ACC112 (cell line): ENCODE measurements around the gene KLHDC7B.
A peak's percentile ranks its signal among the peaks of the same experiment; 100 is the strongest.

Experiments
- H2AFZ ChIP-seq: fragments of 200-600 bp; sonication (generic); one replicate; pipeline ENCODE4 v1.6.0; 2017; ENCODE audit warnings: antibody characterized with exemption, low read length; ENCODE audit not compliant: unreplicated experiment
- H3K27ac ChIP-seq: fragments of 200-600 bp; sonication (generic); 2 replicates; pipeline ENCODE4 v1.5.1; 2014; ENCODE audit warnings: low read depth, mild to moderate bottlenecking, antibody characterized with exemption, low read length, moderate library complexity
- H3K27me3 ChIP-seq: fragments of 200-600 bp; sonication (generic); 2 replicates; pipeline ENCODE4 v1.6.1; 2014; ENCODE audit warnings: mild to moderate bottlenecking, antibody characterized with exemption, low read length, moderate library complexity, mixed read lengths; ENCODE audit not compliant: insufficient read depth
- H3K36me3 ChIP-seq: fragments of 200-600 bp; sonication (generic); 2 replicates; pipeline ENCODE4 v1.6.1; 2016; ENCODE audit warnings: mild to moderate bottlenecking, antibody characterized with exemption, low read length, moderate library complexity, mixed read lengths; ENCODE audit not compliant: insufficient read depth
- H3K4me1 ChIP-seq: fragments of 200-600 bp; sonication (generic); one replicate; pipeline ENCODE4 v1.6.1; 2016; ENCODE audit warnings: low read length, mixed read lengths; ENCODE audit not compliant: insufficient read depth, unreplicated experiment, control insufficient read depth
- H3K4me3 ChIP-seq: fragments of 200-600 bp; sonication (generic); 2 replicates; pipeline ENCODE4 v1.5.1; 2014; ENCODE audit warnings: mild to moderate bottlenecking, low read depth, low read length
- H3K79me2 ChIP-seq: fragments of 200-600 bp; sonication (generic); one replicate; pipeline ENCODE4 v1.6.0; 2016; ENCODE audit warnings: low read length; ENCODE audit not compliant: control insufficient read depth, unreplicated experiment, insufficient read depth

The KLHDC7B gene

GRCh38 chr22:50545522-50546325 lies at the start of gene KLHDC7B:
KLHDC7B (plus strand) TSS chr22:50545899; CDS start chr22:50546244, 345 bp downstream.
- H3K27me3 ChIP-seq, result no peaks in the 10 kb centered on the region
- H3K27ac ChIP-seq, result peak within 1 kb of the TSS; percentile 12; the same call in 1 of the 2 replicates
- no peak within 1 kb of the TSS for H2AFZ ChIP-seq
- H3K4me1 ChIP-seq, result peaks cover 28% of the 10 kb centered on the region
- H3K4me3 ChIP-seq, result no peak within 1 kb of the TSS
- no peaks in the 10 kb centered on the region for H3K36me3 ChIP-seq
- no peaks in the 10 kb centered on the region for H3K79me2 ChIP-seq

GRCh38 chr22:50497093-50497492 lies 48.6 kb upstream of the KLHDC7B start:
- Histone ChIP-seq H3K27me3 (no peaks in the 10 kb centered on the region), H3K4me3 (no peak overlapping the region), H3K36me3 (no peaks in the 10 kb centered on the region), H3K27ac (no peak overlapping the region), H2AFZ (no peak overlapping the region), H3K79me2 (no peaks in the 10 kb centered on the region), H3K4me1 (no peaks in the 10 kb centered on the region)

- Histone ChIP-seq H3K36me3 (no peaks in the 10 kb centered on the region), H3K27me3 (no peaks in the 10 kb centered on the region), H2AFZ (no peak overlapping the region), H3K4me3 (no peak overlapping the region), H3K27ac (no peak overlapping the region), H3K4me1 (no peaks in the 10 kb centered on the region), H3K79me2 (no peaks in the 10 kb centered on the region)
Measured at GRCh38 chr22:50498322-50498890, 47.3 kb upstream of the KLHDC7B start.

- Histone ChIP-seq H3K36me3 (no peaks in the 10 kb centered on the region), H3K79me2 (no peaks in the 10 kb centered on the region), H3K27me3 (no peaks in the 10 kb centered on the region), H3K4me3 (no peak overlapping the region), H2AFZ (no peak overlapping the region), H3K27ac (no peak overlapping the region), H3K4me1 (no peaks in the 10 kb centered on the region)
Measured at GRCh38 chr22:50500452-50500851, 45.2 kb upstream of the KLHDC7B start.

GRCh38 chr22:50502096-50502495 lies 43.6 kb upstream of the KLHDC7B start:
- Histone ChIP-seq H3K27me3 (no peaks in the 10 kb centered on the region), H2AFZ (no peak overlapping the region), H3K4me1 (peaks cover 3% of the 10 kb centered on the region), H3K79me2 (peaks cover 14% of the 10 kb centered on the region), H3K4me3 (no peak overlapping the region), H3K27ac (no peak overlapping the region), H3K36me3 (no peaks in the 10 kb centered on the region)

GRCh38 chr22:50502628-50503474 lies 42.8 kb upstream of the KLHDC7B start:
- Histone ChIP-seq H3K4me1 (peaks cover 3% of the 10 kb centered on the region), H3K27ac (no peak overlapping the region), H3K36me3 (no peaks in the 10 kb centered on the region), H2AFZ (no peak overlapping the region), H3K79me2 (peaks cover 17% of the 10 kb centered on the region), H3K4me3 (no peak overlapping the region), H3K27me3 (no peaks in the 10 kb centered on the region)

- Histone ChIP-seq H3K27me3 (no peaks in the 10 kb centered on the region), H2AFZ (no peak overlapping the region), H3K79me2 (peaks cover 19% of the 10 kb centered on the region), H3K4me1 (peaks cover 3% of the 10 kb centered on the region), H3K36me3 (no peaks in the 10 kb centered on the region), H3K4me3 (no peak overlapping the region), H3K27ac (no peak overlapping the region)
Measured at GRCh38 chr22:50503475-50504145, 42.1 kb upstream of the KLHDC7B start.

GRCh38 chr22:50504369-50505211 lies 41.1 kb upstream of the KLHDC7B start:
- Histone ChIP-seq H3K27ac (no peak overlapping the region), H3K27me3 (no peaks in the 10 kb centered on the region), H3K79me2 (peaks cover 29% of the 10 kb centered on the region), H3K4me3 (no peak overlapping the region), H2AFZ (no peak overlapping the region), H3K4me1 (peaks cover 8% of the 10 kb centered on the region), H3K36me3 (no peaks in the 10 kb centered on the region)

- Histone ChIP-seq H3K79me2 (peaks cover 33% of the 10 kb centered on the region), H3K4me3 (no peak overlapping the region), H3K4me1 (peaks cover 9% of the 10 kb centered on the region), H3K27me3 (no peaks in the 10 kb centered on the region), H3K36me3 (no peaks in the 10 kb centered on the region), H3K27ac (no peak overlapping the region), H2AFZ (no peak overlapping the region)
Measured at GRCh38 chr22:50505276-50505775, 40.4 kb upstream of the KLHDC7B start.
